Measurements from ENCODE around the gene LY6G6C.

LY6G6C gene

GRCh38 chr6:31676904-31677303, 44.6 kb downstream of the LY6G6C start:
- no peak for DNase-seq

DNA sequence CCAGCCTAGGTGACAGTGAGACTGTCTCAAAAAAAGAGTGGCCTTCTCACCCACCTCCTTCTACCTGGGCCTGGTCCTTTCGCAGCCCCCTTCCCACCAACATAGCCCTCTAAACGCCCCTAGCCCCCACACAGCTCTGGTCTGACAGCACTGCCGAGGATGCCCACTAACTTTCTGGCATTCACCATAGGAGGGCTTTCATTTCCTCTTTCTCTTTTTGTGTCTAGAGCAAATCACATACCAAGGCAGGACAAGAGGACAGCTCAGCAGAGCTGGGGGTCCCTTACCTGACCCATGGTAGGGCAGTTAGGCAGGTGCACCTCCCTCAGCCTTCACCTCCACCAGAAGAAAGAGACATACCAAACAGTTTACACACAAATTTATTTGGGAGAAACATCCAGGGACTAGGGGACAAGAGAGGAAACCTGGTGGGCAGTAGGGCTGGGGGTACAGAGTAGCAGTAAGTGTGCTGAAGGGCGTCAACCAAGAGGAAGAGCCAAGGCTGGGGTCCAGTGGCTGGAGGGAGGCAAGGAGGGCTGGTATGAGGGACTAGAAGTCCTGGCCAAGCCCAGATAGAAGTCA, 45.1 kb downstream of the LY6G6C start:
- no peak for DNase-seq

- DNase-seq, result no peak
Observed at GRCh38 chr6:31669676-31670075, 51.9 kb downstream of the LY6G6C start, which contains the start of gene LY6G5B. TSS of gene LY6G5B (plus strand) at chr6:31669976. CDS start at chr6:31670951, 975 bp downstream.
